ENCODE data around the gene KRTAP10-3. TPM values are rescaled to one million over a fixed set of nuclear protein-coding genes. Genes with fewer than 3 reads are reported as not detected.

Gene KRTAP10-3
- polyA plus RNA-seq, 2 of the 4 experiments (the other 2 are of a cell fraction) = not detected

- no peak for TF ChIP-seq ZNF302 (CRISPR knock-in tag; IDR thresholded peaks at IDR 0.05)
- TF ChIP-seq MYC (IDR thresholded peaks at IDR 0.05; ENCODE audit: borderline replicate concordance, low read length) = no peak
- TF ChIP-seq RAD21 (conservative IDR thresholded peaks at IDR 0.05 in 1 of 2, IDR thresholded peaks at IDR 0.05 in 1 of 2) = no peak
- no peak for TF ChIP-seq FOXS1 (CRISPR knock-in tag; IDR thresholded peaks at IDR 0.05)
- TF ChIP-seq CHD2 (IDR thresholded peaks at IDR 0.05; ENCODE audit: low read length, partially characterized antibody) = no peak
- TF ChIP-seq EP300 (IDR thresholded peaks at IDR 0.05) = no peak
- no peak for TF ChIP-seq HOXB5 (CRISPR knock-in tag; IDR thresholded peaks at IDR 0.05)
- TF ChIP-seq POLR2A (IDR thresholded peaks at IDR 0.05; ENCODE audit: low read length) = no peak
- no peak for TF ChIP-seq FOSL2 (IDR thresholded peaks at IDR 0.05)
- TF ChIP-seq FOSL2 (CRISPR knock-in tag; IDR thresholded peaks at IDR 0.05) = no peak
- no peak for TF ChIP-seq MAZ (IDR thresholded peaks at IDR 0.05; ENCODE audit: borderline replicate concordance, low read depth, low read length)
- WGBS (ENCODE audit: missing lambda C conversion rate) = 49% methylated on average over 4 of the region's 22 CpGs
- ChIA-PET POLR2A (no interaction called here), CTCF (interaction anchor here (1.3 to 2.1 kb wide), 3 partner anchors 9 to 163 kb away, joined by 3 to 6 read pairs (median 3); no protein-coding TSS in a partner anchor)
- peaks cover 20% of the 10 kb centered on the region for H3K9me3 ChIP-seq
- no peak overlapping the region for H3K27ac ChIP-seq
- DNase-seq (ENCODE audit: low read depth in 1 of 2, low spot score in 1 of 2) = no peak
- FAIRE-seq = no peak
- no peaks in the 10 kb centered on the region for H3K4me1 ChIP-seq
- no peak overlapping the region for H3K4me3 ChIP-seq
- H3K4me2 ChIP-seq = no peak overlapping the region
- ATAC-seq = no peak
Measured at GRCh38 chr21:44579056-44579832, 20.6 kb upstream of the KRTAP10-3 start.

- no peak for FAIRE-seq
- WGBS (ENCODE audit: missing lambda C conversion rate) = 63% methylated on average over 12 of the region's 17 CpGs
- TF ChIP-seq, protein P1, sequence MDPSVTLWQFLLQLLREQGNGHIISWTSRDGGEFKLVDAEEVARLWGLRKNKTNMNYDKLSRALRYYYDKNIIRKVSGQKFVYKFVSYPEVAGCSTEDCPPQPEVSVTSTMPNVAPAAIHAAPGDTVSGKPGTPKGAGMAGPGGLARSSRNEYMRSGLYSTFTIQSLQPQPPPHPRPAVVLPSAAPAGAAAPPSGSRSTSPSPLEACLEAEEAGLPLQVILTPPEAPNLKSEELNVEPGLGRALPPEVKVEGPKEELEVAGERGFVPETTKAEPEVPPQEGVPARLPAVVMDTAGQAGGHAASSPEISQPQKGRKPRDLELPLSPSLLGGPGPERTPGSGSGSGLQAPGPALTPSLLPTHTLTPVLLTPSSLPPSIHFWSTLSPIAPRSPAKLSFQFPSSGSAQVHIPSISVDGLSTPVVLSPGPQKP (IDR thresholded peaks at IDR 0.05; ENCODE audit: low read depth, low read length) = no peak
- no peak for ATAC-seq
- CTCF ChIA-PET = interaction anchor here (1.3 kb wide), 1 partner anchor 47 kb away, joined by 3 read pairs; no protein-coding TSS in a partner anchor
- POLR2A ChIA-PET = no interaction called here
- Histone ChIP-seq H3K9me3 (peaks cover 20% of the 10 kb centered on the region), H3K4me2 (no peak overlapping the region), H3K4me1 (no peaks in the 10 kb centered on the region), H3K27ac (no peak overlapping the region), H3K4me3 (no peak overlapping the region)
- DNase-seq (ENCODE audit: low read depth in 1 of 2, low spot score in 1 of 2) = no peak
Measured at GRCh38 chr21:44578371-44579055, 19.9 kb upstream of the KRTAP10-3 start.

DNA sequence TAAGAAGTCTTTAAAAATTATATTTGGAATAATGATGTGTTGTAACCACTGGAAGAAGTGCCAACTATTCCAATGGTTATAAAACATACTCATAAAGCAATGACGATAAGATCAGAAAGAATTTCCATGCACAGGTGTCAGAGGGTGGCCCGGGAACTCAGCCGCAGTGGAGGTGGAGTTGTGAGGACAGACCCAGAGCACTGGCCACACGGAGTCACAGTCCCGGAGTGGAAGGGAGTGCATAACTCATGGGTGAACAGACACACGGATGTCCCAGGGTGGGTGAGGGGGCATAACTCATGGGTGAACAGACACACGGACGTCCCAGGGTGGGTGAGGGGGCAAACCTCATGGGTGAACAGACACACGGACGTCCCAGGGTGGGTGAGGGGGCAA is 17.4 kb upstream of the KRTAP10-3 start:
- no peak overlapping the region for H3K4me2 ChIP-seq
- CTCF ChIA-PET = no interaction called here
- no peak overlapping the region for H3K4me3 ChIP-seq
- ATAC-seq (no peak), DNase-seq (ENCODE audit: low read depth in 1 of 2, low spot score in 1 of 2) (no peak), FAIRE-seq (no peak)
- 61% methylated on average over 6 of the region's 10 CpGs for WGBS (ENCODE audit: missing lambda C conversion rate)
- POLR2A ChIA-PET = no interaction called here
- TF ChIP-seq ZFP36 (IDR thresholded peaks at IDR 0.05; ENCODE audit: borderline replicate concordance, partially characterized antibody) = no peak
- no peak for TF ChIP-seq EP300 (IDR thresholded peaks at IDR 0.05)
- no peak for TF ChIP-seq HMGXB4 (CRISPR knock-in tag; IDR thresholded peaks at IDR 0.05; ENCODE audit: borderline replicate concordance)
- TF ChIP-seq PBX3 (IDR thresholded peaks at IDR 0.05) = no peak
- no peak for TF ChIP-seq HOXB5 (CRISPR knock-in tag; IDR thresholded peaks at IDR 0.05)
- TF ChIP-seq, protein P2, sequence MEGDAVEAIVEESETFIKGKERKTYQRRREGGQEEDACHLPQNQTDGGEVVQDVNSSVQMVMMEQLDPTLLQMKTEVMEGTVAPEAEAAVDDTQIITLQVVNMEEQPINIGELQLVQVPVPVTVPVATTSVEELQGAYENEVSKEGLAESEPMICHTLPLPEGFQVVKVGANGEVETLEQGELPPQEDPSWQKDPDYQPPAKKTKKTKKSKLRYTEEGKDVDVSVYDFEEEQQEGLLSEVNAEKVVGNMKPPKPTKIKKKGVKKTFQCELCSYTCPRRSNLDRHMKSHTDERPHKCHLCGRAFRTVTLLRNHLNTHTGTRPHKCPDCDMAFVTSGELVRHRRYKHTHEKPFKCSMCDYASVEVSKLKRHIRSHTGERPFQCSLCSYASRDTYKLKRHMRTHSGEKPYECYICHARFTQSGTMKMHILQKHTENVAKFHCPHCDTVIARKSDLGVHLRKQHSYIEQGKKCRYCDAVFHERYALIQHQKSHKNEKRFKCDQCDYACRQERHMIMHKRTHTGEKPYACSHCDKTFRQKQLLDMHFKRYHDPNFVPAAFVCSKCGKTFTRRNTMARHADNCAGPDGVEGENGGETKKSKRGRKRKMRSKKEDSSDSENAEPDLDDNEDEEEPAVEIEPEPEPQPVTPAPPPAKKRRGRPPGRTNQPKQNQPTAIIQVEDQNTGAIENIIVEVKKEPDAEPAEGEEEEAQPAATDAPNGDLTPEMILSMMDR (IDR thresholded peaks at IDR 0.05) = no peak
- no peaks in the 10 kb centered on the region for H3K4me1 ChIP-seq
- peaks cover 18% of the 10 kb centered on the region for H3K9me3 ChIP-seq
- no peak overlapping the region for H3K27ac ChIP-seq

Measured in A549 (cell line).